GM23248 (cell line): ENCODE results near the gene LIX1L. TPM values are rescaled to one million over a fixed set of nuclear protein-coding genes. Genes with fewer than 3 reads are reported as not detected.

Source experiments
- DNase-seq: peaks from one replicate; pipeline ENCODE4 v3.0.0-alpha.2; 2015
- H2AFZ ChIP-seq: fragments of 200-600 bp; sonication (generic); 2 replicates; pipeline ENCODE4 v1.6.1; 2016; ENCODE audit warnings: antibody characterized with exemption
- H3F3A ChIP-seq: fragments of 200-600 bp; sonication (generic); 2 replicates; pipeline ENCODE4 v1.6.1; 2016; ENCODE audit warnings: mild to moderate bottlenecking, antibody characterized with exemption, mixed run types; ENCODE audit not compliant: insufficient read depth
- H3K27ac ChIP-seq: fragments of 200-600 bp; sonication (generic); 2 replicates; pipeline ENCODE4 v1.5.1; 2016; ENCODE audit warnings: mild to moderate bottlenecking
- H3K27me3 ChIP-seq: fragments of 200-600 bp; sonication (generic); replicated peaks from 2 replicates; pipeline ENCODE4 v1.6.1; 2016; ENCODE audit warnings: mild to moderate bottlenecking; ENCODE audit not compliant: insufficient read depth
- H3K36me3 ChIP-seq: fragments of 200-600 bp; sonication (generic); 2 replicates; pipeline ENCODE4 v1.6.1; 2016; ENCODE audit warnings: low read depth, mild to moderate bottlenecking
- H3K4me1 ChIP-seq: fragments of 200-600 bp; sonication (generic); 2 replicates; pipeline ENCODE4 v1.6.1; 2016; ENCODE audit warnings: mild to moderate bottlenecking; ENCODE audit not compliant: insufficient read depth
- H3K4me2 ChIP-seq: fragments of 200-600 bp; sonication (generic); one replicate; pipeline ENCODE4 v1.6.1; 2016; ENCODE audit warnings: mild to moderate bottlenecking; ENCODE audit not compliant: unreplicated experiment
- H3K4me3 ChIP-seq: fragments of 200-600 bp; sonication (generic); 2 replicates; pipeline ENCODE4 v1.5.1; 2016; ENCODE audit warnings: mild to moderate bottlenecking
- H3K79me2 ChIP-seq: fragments of 200-600 bp; sonication (generic); 2 replicates; pipeline ENCODE4 v1.6.1; 2016; ENCODE audit warnings: mild to moderate bottlenecking; ENCODE audit not compliant: insufficient read depth
- H3K9ac ChIP-seq: fragments of 200-600 bp; sonication (generic); 2 replicates; pipeline ENCODE4 v1.6.1; 2016; ENCODE audit warnings: mild to moderate bottlenecking
- H3K9me2 ChIP-seq: fragments of 200-600 bp; sonication (generic); 2 replicates; pipeline ENCODE4 v1.6.1; 2016; ENCODE audit warnings: mixed run types, mild to moderate bottlenecking, moderate library complexity; ENCODE audit not compliant: insufficient read depth
- H3K9me3 ChIP-seq: fragments of 200-600 bp; sonication (generic); one replicate; pipeline ENCODE4 v1.6.1; 2017; ENCODE audit warnings: low read depth
- H4K20me1 ChIP-seq: fragments of 200-600 bp; sonication (generic); 2 replicates; pipeline ENCODE4 v1.6.0; 2016; ENCODE audit not compliant: insufficient read depth
- EZH2 ChIP-seq: fragments of 200-600 bp; sonication (generic); IDR thresholded peaks from 2 replicates; pipeline ENCODE4 v1.6.1; 2018; ENCODE audit warnings: antibody characterized with exemption, mild to moderate bottlenecking; ENCODE audit not compliant: insufficient read depth, poor library complexity, severe bottlenecking
- EZH2phosphoT487 ChIP-seq: fragments of 200-600 bp; sonication (generic); IDR thresholded peaks from 2 replicates; pipeline ENCODE4 v1.6.1; 2018; ENCODE audit warnings: antibody characterized with exemption, moderate library complexity, mild to moderate bottlenecking, low read depth; ENCODE audit not compliant: insufficient read depth
- WGBS, 2 experiments: methylation state at CpG; one replicate each; pipeline ENCODE4 v1.1.6; 2015 to 2017; ENCODE audit warnings: low lambda C conversion rate in 2 of 2, low coverage in 1 of 2; ENCODE audit errors: missing lambda C conversion rate in 2 of 2; 5-methylcytosine and 5-hydroxymethylcytosine counted together
- in situ Hi-C: fragments of 300-500 bp; cut with MboI; formaldehyde crosslinking; loops from 2 replicates; pipeline ENCODE4 v1.15.0; 2020
- polyA plus RNA-seq: library from polyadenylated mRNA; unstranded; fragments of >200 nt; fragmentation: Nextera tagmentation; extraction: Ambion mirVana; gene quantifications from 2 replicates; pipeline ENCODE4 v1.2.1, GENCODE V29; 2016
- total RNA-seq: library from RNA; depleted of rRNA; stranded (reverse); fragments of >200 nt; shearing (Covaris generic); gene quantifications from 2 replicates; pipeline ENCODE4 v1.2.3, GENCODE V29; 2014

Gene LIX1L
- total and polyA plus RNA-seq, 2 experiments from 2014 or later: 18.3 to 36.5 TPM

DNA sequence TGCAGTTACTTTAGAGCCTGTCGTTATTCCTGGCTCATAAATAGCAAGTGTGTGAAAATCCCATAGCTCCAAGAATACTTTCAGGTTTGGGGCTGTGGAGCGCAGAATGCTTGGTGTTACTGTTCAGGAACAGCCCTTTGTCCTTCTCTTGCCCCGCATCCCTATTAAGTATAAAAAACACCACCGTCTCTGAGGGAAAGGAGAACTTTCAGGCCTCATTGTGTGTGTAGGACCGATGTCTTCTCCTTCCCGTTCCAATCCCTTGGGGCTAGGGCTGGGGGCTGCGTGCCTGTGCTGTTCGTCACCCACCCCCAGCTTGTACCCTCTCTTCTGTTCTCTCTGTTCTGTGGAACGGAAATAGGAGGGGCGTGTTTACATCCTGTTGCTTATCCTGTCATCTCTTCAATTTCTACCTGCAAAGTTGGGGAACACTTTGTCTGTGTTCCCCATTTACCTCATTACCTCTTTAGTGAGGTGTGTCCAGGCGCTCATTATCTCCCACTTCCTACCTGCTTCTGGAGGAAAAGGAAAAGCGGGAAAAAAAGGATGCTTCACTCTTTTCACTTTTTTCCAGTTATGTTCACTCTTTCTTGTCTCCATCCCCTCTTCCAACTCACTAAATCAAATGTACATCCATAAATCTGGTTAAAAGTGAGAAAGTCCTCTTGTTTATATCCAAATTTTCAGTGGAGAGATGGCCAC is 39.4 kb upstream of the LIX1L start:
- Histone ChIP-seq H3K27ac (peak overlapping the region; percentile 56), H3K27me3 (no peaks in the 10 kb centered on the region), H3K4me3 (peak overlapping the region; percentile 91), H3K4me1 (peaks cover 31% of the 10 kb centered on the region), H3K9me3 (no peaks in the 10 kb centered on the region), H3K4me2 (peak overlapping the region; percentile 87), H3K79me2 (peaks cover 40% of the 10 kb centered on the region), H2AFZ (peak overlapping the region; percentile 81), H3K9me2 (no peaks in the 10 kb centered on the region), H3K36me3 (peaks cover 30% of the 10 kb centered on the region), H3K9ac (peak overlapping the region; percentile 81), H3F3A (peaks cover 42% of the 10 kb centered on the region), H4K20me1 (peaks cover 23% of the 10 kb centered on the region; the same call in 1 of the 2 replicates)
- TF ChIP-seq EZH2phosphoT487: no peak
- TF ChIP-seq EZH2: no peak
- DNase-seq: no peak
- in situ Hi-C loops: no loop called here
- WGBS, 2 experiments: 18 to 19% methylated on average over 12 of the region's 12 CpGs

DNA sequence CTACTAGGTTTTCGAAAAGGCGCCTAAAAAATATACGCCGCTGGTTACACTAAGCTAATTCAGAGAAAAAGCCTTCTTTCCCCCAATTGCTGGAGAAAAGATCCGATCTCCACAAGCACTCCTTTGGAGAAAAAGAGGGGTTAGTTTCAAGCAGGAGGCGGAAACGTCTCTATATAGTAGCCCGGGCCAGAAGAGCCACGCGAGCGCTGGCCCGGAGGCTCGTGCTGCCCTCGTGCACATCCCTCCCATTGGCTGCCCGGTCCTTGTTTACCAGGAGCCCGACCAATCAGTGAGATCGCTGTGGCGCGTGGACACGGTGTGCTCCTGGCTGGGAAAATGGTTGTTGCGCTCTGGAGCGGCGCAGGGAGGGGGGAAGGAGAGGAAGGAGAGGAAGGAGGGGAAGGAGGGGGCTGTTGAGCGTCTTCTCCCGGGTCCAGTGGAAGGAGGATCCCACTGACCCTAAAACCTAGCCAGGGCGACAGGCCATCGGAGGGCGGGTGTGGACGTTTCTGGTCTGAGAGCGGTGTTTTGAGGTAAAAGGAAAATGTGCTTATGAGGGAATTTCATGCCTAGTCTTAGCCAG is 38.7 kb upstream of the LIX1L start, which contains the start of gene TXNIP:
TXNIP (minus strand) TSS at position 147 of the 583 bp plus-strand sequence. CDS start 313 bp downstream, outside the sequence.
- Histone ChIP-seq H3K4me2 (peak within 1 kb of the TSS; percentile 95), H4K20me1 (peaks cover 23% of the 10 kb centered on the region; the same call in 1 of the 2 replicates), H3K27ac (peak within 1 kb of the TSS; percentile 56), H3F3A (peaks cover 48% of the 10 kb centered on the region), H3K9me3 (no peaks in the 10 kb centered on the region), H3K27me3 (no peaks in the 10 kb centered on the region), H3K4me3 (peak within 1 kb of the TSS; percentile 91), H3K79me2 (peaks cover 40% of the 10 kb centered on the region), H3K36me3 (peaks cover 33% of the 10 kb centered on the region), H3K9ac (peak within 1 kb of the TSS; percentile 81), H3K4me1 (peaks cover 33% of the 10 kb centered on the region), H3K9me2 (no peaks in the 10 kb centered on the region), H2AFZ (peak within 1 kb of the TSS; percentile 81)
- TF ChIP-seq EZH2: no peak
- no peak for TF ChIP-seq EZH2phosphoT487
- peak; percentile 100 for DNase-seq
- WGBS, 2 experiments: 1% methylated on average over 25 to 30 of the region's 30 CpGs
- in situ Hi-C loops: no loop called here

DNA sequence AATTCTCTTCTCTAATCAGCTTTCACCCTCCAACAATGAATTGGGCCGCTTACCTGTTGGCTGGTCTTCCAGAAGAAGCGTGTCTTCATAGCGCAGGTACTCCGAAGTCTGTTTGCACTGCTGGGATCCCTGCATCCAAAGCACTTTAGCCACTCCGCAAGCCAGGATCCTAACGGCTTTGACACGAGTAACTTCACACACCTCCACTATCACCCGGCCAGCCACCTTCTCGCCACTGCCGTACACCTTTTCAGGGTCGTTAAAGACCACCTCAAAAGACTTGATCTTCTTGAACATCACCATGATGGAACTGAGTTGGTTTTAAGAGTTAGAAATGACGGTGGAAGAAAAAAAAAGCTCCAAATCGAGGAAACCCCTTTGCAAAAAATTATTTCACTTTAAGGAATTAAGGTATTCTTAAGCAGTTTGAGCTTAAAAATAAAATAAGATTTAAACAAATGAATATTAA is 38.2 kb upstream of the LIX1L start:
- H3K27me3 ChIP-seq: no peaks in the 10 kb centered on the region
- H3K9me2 ChIP-seq: no peaks in the 10 kb centered on the region
- H3K79me2 ChIP-seq: peaks cover 40% of the 10 kb centered on the region
- peak overlapping the region; percentile 91 for H3K4me3 ChIP-seq
- in situ Hi-C loops: no loop called here
- DNase-seq: peak; percentile 42
- H3F3A ChIP-seq: peaks cover 53% of the 10 kb centered on the region
- TF ChIP-seq EZH2 (no peak), EZH2phosphoT487 (no peak)
- H3K9me3 ChIP-seq: no peaks in the 10 kb centered on the region
- peak overlapping the region; percentile 95 for H3K4me2 ChIP-seq
- H3K4me1 ChIP-seq: peaks cover 33% of the 10 kb centered on the region
- peaks cover 33% of the 10 kb centered on the region for H3K36me3 ChIP-seq
- peak overlapping the region; percentile 24 for H3K27ac ChIP-seq
- WGBS, 2 experiments: 0 to 2% methylated on average over 13 of the region's 13 CpGs
- peak overlapping the region; percentile 81 for H3K9ac ChIP-seq
- no peak overlapping the region for H2AFZ ChIP-seq
- H4K20me1 ChIP-seq: peaks cover 23% of the 10 kb centered on the region; the same call in 1 of the 2 replicates

DNA sequence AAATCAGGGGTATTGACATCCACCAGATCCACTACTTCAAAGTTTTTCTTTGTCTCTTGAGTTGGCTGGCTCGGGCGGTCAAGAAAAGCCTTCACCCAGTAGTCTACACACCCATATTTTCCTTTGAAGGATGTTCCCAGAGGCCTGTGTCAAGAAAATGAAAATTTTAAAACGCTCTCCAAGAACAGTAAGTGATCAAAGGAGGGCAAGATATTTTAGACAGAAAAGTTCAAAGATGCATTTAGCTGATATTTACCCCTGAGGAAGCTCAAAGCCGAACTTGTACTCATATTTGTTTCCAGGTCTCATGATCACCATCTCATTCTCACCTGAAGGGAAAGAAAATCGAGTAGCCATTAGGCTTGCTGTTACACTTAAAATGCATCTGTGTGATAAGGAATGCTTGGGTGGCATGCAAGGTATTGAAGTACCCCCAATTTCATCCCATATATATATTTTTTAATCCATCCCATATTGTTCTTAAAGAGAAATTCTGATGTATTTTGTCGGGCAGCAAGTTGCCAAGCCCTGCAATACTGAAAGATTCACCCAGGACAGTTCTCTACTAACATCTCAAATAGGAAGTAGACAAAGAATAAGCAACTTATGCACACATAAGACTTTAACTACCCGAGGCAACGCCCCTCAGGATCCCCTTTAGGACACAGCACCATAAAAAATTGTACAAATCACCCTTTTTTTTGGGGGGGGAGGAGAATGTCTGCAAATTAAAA is 37.5 kb upstream of the LIX1L start:
- peaks cover 33% of the 10 kb centered on the region for H3K36me3 ChIP-seq
- in situ Hi-C loops: no loop called here
- H3K27ac ChIP-seq: peak overlapping the region; percentile 24
- H3K79me2 ChIP-seq: peaks cover 40% of the 10 kb centered on the region
- no peaks in the 10 kb centered on the region for H3K27me3 ChIP-seq
- H3K4me1 ChIP-seq: peaks cover 33% of the 10 kb centered on the region
- 4 to 5% methylated on average over 8 of the region's 8 CpGs for WGBS, 2 experiments
- H3K9me2 ChIP-seq: no peaks in the 10 kb centered on the region
- peak overlapping the region; percentile 95 for H3K4me2 ChIP-seq
- H3K4me3 ChIP-seq: peak overlapping the region; percentile 91
- no peak overlapping the region for H2AFZ ChIP-seq
- peaks cover 60% of the 10 kb centered on the region for H3F3A ChIP-seq
- peaks cover 23% of the 10 kb centered on the region; the same call in 1 of the 2 replicates for H4K20me1 ChIP-seq
- TF ChIP-seq EZH2phosphoT487: no peak
- TF ChIP-seq EZH2: no peak
- peak; percentile 34 for DNase-seq
- peak overlapping the region; percentile 81 for H3K9ac ChIP-seq
- H3K9me3 ChIP-seq: no peaks in the 10 kb centered on the region
